ENCODE measurements around the gene CHAC2.

Gene CHAC2

GRCh38 chr2:53802617-53803151, 35.1 kb downstream of the CHAC2 start:
- TF ChIP-seq, protein P1, sequence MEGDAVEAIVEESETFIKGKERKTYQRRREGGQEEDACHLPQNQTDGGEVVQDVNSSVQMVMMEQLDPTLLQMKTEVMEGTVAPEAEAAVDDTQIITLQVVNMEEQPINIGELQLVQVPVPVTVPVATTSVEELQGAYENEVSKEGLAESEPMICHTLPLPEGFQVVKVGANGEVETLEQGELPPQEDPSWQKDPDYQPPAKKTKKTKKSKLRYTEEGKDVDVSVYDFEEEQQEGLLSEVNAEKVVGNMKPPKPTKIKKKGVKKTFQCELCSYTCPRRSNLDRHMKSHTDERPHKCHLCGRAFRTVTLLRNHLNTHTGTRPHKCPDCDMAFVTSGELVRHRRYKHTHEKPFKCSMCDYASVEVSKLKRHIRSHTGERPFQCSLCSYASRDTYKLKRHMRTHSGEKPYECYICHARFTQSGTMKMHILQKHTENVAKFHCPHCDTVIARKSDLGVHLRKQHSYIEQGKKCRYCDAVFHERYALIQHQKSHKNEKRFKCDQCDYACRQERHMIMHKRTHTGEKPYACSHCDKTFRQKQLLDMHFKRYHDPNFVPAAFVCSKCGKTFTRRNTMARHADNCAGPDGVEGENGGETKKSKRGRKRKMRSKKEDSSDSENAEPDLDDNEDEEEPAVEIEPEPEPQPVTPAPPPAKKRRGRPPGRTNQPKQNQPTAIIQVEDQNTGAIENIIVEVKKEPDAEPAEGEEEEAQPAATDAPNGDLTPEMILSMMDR (conservative IDR thresholded peaks at IDR 0.05; ENCODE audit: control insufficient read depth, insufficient read depth, low read depth, low read length), result no peak
- no peak for DNase-seq (ENCODE audit: low read depth)
- no peak overlapping the region for H3K4me3 ChIP-seq (ENCODE audit: control insufficient read depth, low read depth, low read length)

DNA sequence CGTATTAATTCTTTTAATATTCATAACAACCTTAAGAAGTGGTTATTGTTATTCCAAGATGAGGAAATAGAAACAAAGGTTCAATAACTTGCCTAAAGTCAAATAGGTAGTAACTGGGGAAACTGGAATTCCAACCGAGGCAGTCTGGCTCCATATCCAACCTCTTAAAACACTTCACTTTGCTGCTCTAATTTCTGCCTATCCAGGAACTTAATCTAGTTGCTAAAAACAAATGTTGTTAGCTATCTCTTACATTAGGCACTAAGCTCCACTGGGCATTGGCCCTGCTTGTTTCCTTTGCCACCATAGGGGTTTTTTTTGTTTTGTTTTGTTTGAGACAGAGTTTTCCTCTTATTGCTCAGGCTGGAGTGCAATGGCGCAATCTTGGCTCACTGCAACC, 44.0 kb downstream of the CHAC2 start:
- DNase-seq (ENCODE audit: low read depth), result no peak
- no peak overlapping the region for H3K4me3 ChIP-seq (ENCODE audit: control insufficient read depth, low read depth, low read length)
- TF ChIP-seq, protein P1 (conservative IDR thresholded peaks at IDR 0.05; ENCODE audit: control insufficient read depth, insufficient read depth, low read depth, low read length), result no peak

GRCh38 chr2:53813151-53813550, 45.5 kb downstream of the CHAC2 start:
- TF ChIP-seq, protein P1 (conservative IDR thresholded peaks at IDR 0.05; ENCODE audit: control insufficient read depth, insufficient read depth, low read depth, low read length), result no peak
- no peak for DNase-seq (ENCODE audit: low read depth)
- no peak overlapping the region for H3K4me3 ChIP-seq (ENCODE audit: control insufficient read depth, low read depth, low read length)

DNA sequence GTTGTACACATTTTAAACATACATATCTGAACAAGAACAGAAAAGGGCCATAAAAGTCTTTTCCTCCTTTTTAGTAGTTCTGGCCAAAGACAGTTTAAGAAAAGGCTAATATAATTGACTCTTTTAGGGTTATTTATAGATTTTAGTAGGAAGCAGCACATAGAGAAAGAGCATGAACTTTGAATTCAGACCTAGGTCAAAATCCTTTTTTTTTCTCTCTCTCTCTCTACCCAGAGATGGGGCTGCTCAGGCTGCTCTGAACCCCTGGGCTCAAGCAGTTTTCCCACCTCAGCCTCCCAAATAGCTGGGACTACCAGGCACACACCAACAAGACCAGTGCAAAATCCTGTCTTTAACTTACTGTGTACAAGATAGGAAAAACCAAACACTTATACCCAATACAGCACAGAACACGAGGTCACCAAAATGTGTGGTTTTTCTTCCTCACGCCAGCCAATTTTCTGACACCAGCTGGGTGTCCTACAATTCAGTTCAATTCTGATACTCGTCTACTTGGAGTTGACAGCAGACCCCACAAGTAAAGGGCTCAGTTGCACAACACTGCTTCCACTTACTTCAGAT, 51.3 kb downstream of the CHAC2 start:
- TF ChIP-seq, protein P1 (conservative IDR thresholded peaks at IDR 0.05; ENCODE audit: control insufficient read depth, insufficient read depth, low read depth, low read length), result no peak
- no peak for DNase-seq (ENCODE audit: low read depth)
- H3K4me3 ChIP-seq (ENCODE audit: control insufficient read depth, low read depth, low read length), result no peak overlapping the region

- TF ChIP-seq, protein P1 (conservative IDR thresholded peaks at IDR 0.05; ENCODE audit: control insufficient read depth, insufficient read depth, low read depth, low read length), result no peak
- no peak for DNase-seq (ENCODE audit: low read depth)
These were observed 52.0 kb downstream of the CHAC2 start for GRCh38 chr2:53819634-53820033.

DNA sequence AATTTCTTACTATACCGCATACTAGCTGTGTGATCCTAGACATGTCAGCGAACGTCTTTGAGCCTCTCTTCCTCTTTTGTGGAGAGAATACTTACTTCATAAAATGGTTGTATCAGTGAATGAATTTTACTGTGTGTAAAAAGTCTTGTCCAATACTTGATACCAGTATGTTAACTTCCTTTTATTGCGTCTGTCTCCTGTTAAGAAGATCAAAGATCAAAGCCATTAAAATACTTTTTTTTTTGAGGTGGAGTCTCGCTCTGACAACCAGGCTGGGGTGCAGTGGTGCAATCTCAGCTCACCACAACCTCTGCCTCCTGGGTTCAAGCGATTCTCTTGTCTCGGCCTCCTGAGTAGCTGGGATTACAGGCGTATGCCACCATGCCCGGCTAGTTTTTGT, 52.4 kb downstream of the CHAC2 start:
- DNase-seq (ENCODE audit: low read depth), result no peak
- TF ChIP-seq, protein P1 (conservative IDR thresholded peaks at IDR 0.05; ENCODE audit: control insufficient read depth, insufficient read depth, low read depth, low read length), result no peak
- no peak overlapping the region for H3K4me3 ChIP-seq (ENCODE audit: control insufficient read depth, low read depth, low read length)

More at GRCh38 chr2:53819634-53820033, 52.0 kb downstream of the CHAC2 start:
- no peak overlapping the region for H3K4me3 ChIP-seq (ENCODE audit: control insufficient read depth, low read depth, low read length)

Data from fibroblast of mammary gland (primary cell).